ENCODE measurements around the gene SLC9B1. TPM values are rescaled to one million over a fixed set of nuclear protein-coding genes. Genes with fewer than 3 reads are reported as not detected.
A peak's percentile ranks its signal among the peaks of the same experiment; 100 is the strongest.
"Not testable (repeated sequence)": the region's sequence is repeated elsewhere in the genome, so short reads cannot be mapped to it uniquely, and the experiment has no call there.

Gene SLC9B1
- total RNA-seq, 2 experiments from 2014 or later = 2.2 to 2.5 TPM

- H3K27me3 Mint-ChIP-seq = no peaks in the 10 kb centered on the region
- POLR2A ChIA-PET = no interaction called here
- peak overlapping the region; percentile 82 for H3K27ac Mint-ChIP-seq
- peaks cover 33% of the 10 kb centered on the region for H3K36me3 Mint-ChIP-seq
- H3K4me3 Mint-ChIP-seq = peak overlapping the region; percentile 54
- DNase-seq (no peak), ATAC-seq (ENCODE audit: low read depth) (peak; percentile 33)
- H3K4me1 Mint-ChIP-seq = peaks cover 22% of the 10 kb centered on the region
- peaks cover 14% of the 10 kb centered on the region for H3K9me3 Mint-ChIP-seq
These were observed 31.0 kb downstream of the SLC9B1 start for GRCh38 chr4:102988429-102989020.

GRCh38 chr4:102981005-102981404 is 38.5 kb downstream of the SLC9B1 start:
- ATAC-seq (ENCODE audit: low read depth) (no peak), DNase-seq (no peak)
- peaks cover 11% of the 10 kb centered on the region for H3K9me3 Mint-ChIP-seq
- H3K27me3 Mint-ChIP-seq = no peaks in the 10 kb centered on the region
- peaks cover 13% of the 10 kb centered on the region for H3K36me3 Mint-ChIP-seq
- no peak overlapping the region for H3K27ac Mint-ChIP-seq
- peaks cover 9% of the 10 kb centered on the region for H3K4me1 Mint-ChIP-seq
- H3K4me3 Mint-ChIP-seq = no peak overlapping the region
- POLR2A ChIA-PET = no interaction called here

GRCh38 chr4:102961813-102962212 is 57.7 kb downstream of the SLC9B1 start:
- DNase-seq; H3K4me1 Mint-ChIP-seq; H3K36me3 Mint-ChIP-seq; POLR2A ChIA-PET; H3K4me3 Mint-ChIP-seq; H3K27me3 Mint-ChIP-seq; H3K9me3 Mint-ChIP-seq; ATAC-seq (ENCODE audit: low read depth); H3K27ac Mint-ChIP-seq: not testable (repeated sequence)

- no peaks in the 10 kb centered on the region for H3K27me3 Mint-ChIP-seq
- DNase-seq (no peak), ATAC-seq (ENCODE audit: low read depth) (no peak)
- no peaks in the 10 kb centered on the region for H3K4me1 Mint-ChIP-seq
- POLR2A ChIA-PET = no interaction called here
- H3K27ac Mint-ChIP-seq = no peak overlapping the region
- no peak overlapping the region for H3K4me3 Mint-ChIP-seq
- H3K9me3 Mint-ChIP-seq = peaks cover 4% of the 10 kb centered on the region
- no peaks in the 10 kb centered on the region for H3K36me3 Mint-ChIP-seq
These were observed 60.0 kb downstream of the SLC9B1 start for GRCh38 chr4:102959496-102959895.

- DNase-seq (no peak), ATAC-seq (ENCODE audit: low read depth) (no peak)
- no peaks in the 10 kb centered on the region for H3K27me3 Mint-ChIP-seq
- no peak overlapping the region for H3K4me3 Mint-ChIP-seq
- H3K27ac Mint-ChIP-seq = no peak overlapping the region
- POLR2A ChIA-PET = no interaction called here
- H3K36me3 Mint-ChIP-seq = no peaks in the 10 kb centered on the region
- H3K9me3 Mint-ChIP-seq = peaks cover 7% of the 10 kb centered on the region
- H3K4me1 Mint-ChIP-seq = no peaks in the 10 kb centered on the region
These were observed 74.4 kb downstream of the SLC9B1 start for GRCh38 chr4:102945066-102945465.

GRCh38 chr4:102938063-102938462 is 81.4 kb downstream of the SLC9B1 start:
- ATAC-seq (ENCODE audit: low read depth); H3K27ac Mint-ChIP-seq; DNase-seq; POLR2A ChIA-PET; H3K27me3 Mint-ChIP-seq; H3K36me3 Mint-ChIP-seq; H3K4me1 Mint-ChIP-seq; H3K9me3 Mint-ChIP-seq; H3K4me3 Mint-ChIP-seq: not testable (repeated sequence)

- peaks cover 3% of the 10 kb centered on the region for H3K36me3 Mint-ChIP-seq
- peaks cover 4% of the 10 kb centered on the region for H3K4me1 Mint-ChIP-seq
- POLR2A ChIA-PET = no interaction called here
- no peak for DNase-seq
- ATAC-seq (ENCODE audit: low read depth) = no peak
- no peak overlapping the region for H3K27ac Mint-ChIP-seq
- peaks cover 3% of the 10 kb centered on the region for H3K9me3 Mint-ChIP-seq
- H3K27me3 Mint-ChIP-seq = peaks cover 2% of the 10 kb centered on the region
- no peak overlapping the region for H3K4me3 Mint-ChIP-seq
These were observed 83.8 kb downstream of the SLC9B1 start for GRCh38 chr4:102935716-102936115.

GRCh38 chr4:102919697-102920096 is 99.8 kb downstream of the SLC9B1 start:
- H3K27ac Mint-ChIP-seq; H3K4me3 Mint-ChIP-seq; DNase-seq; ATAC-seq (ENCODE audit: low read depth); H3K27me3 Mint-ChIP-seq; H3K4me1 Mint-ChIP-seq; POLR2A ChIA-PET: not testable (repeated sequence)
- Mint-ChIP-seq H3K36me3 (peaks cover 18% of the 10 kb centered on the region), H3K9me3 (peaks cover 16% of the 10 kb centered on the region)

- ATAC-seq (ENCODE audit: low read depth) (no peak), DNase-seq (no peak)
- Mint-ChIP-seq H3K27me3 (no peaks in the 10 kb centered on the region), H3K9me3 (peaks cover 14% of the 10 kb centered on the region), H3K4me1 (no peaks in the 10 kb centered on the region), H3K36me3 (peaks cover 21% of the 10 kb centered on the region), H3K27ac (no peak overlapping the region), H3K4me3 (no peak overlapping the region)
- POLR2A ChIA-PET = no interaction called here
These were observed 100.6 kb downstream of the SLC9B1 start for GRCh38 chr4:102918859-102919258.

- no peaks in the 10 kb centered on the region for H3K27me3 Mint-ChIP-seq
- H3K27ac Mint-ChIP-seq = no peak overlapping the region
- H3K36me3 Mint-ChIP-seq = no peaks in the 10 kb centered on the region
These were observed 117.7 kb downstream of the SLC9B1 start for GRCh38 chr4:102901804-102902203.

GRCh38 chr4:102897610-102898009 is 121.9 kb downstream of the SLC9B1 start:
- H3K36me3 Mint-ChIP-seq; ATAC-seq (ENCODE audit: low read depth); H3K27me3 Mint-ChIP-seq; POLR2A ChIA-PET; H3K27ac Mint-ChIP-seq; H3K4me3 Mint-ChIP-seq; DNase-seq; H3K4me1 Mint-ChIP-seq; H3K9me3 Mint-ChIP-seq: not testable (repeated sequence)

More at GRCh38 chr4:102901804-102902203, 117.7 kb downstream of the SLC9B1 start:
- Mint-ChIP-seq H3K4me3 (no peak overlapping the region), H3K4me1 (peaks cover 1% of the 10 kb centered on the region), H3K9me3 (no peaks in the 10 kb centered on the region)
- DNase-seq = no peak
- POLR2A ChIA-PET = no interaction called here
- no peak for ATAC-seq (ENCODE audit: low read depth)

- H3K27me3 Mint-ChIP-seq; POLR2A ChIA-PET; DNase-seq; H3K36me3 Mint-ChIP-seq; H3K9me3 Mint-ChIP-seq; H3K4me3 Mint-ChIP-seq; ATAC-seq (ENCODE audit: low read depth); H3K27ac Mint-ChIP-seq; H3K4me1 Mint-ChIP-seq: not testable (repeated sequence)
These were observed 123.0 kb downstream of the SLC9B1 start for GRCh38 chr4:102896547-102896946.

- POLR2A ChIA-PET; H3K4me1 Mint-ChIP-seq; DNase-seq; H3K27ac Mint-ChIP-seq; ATAC-seq (ENCODE audit: low read depth); H3K27me3 Mint-ChIP-seq; H3K4me3 Mint-ChIP-seq; H3K9me3 Mint-ChIP-seq: not testable (repeated sequence)
- H3K36me3 Mint-ChIP-seq = peaks cover 18% of the 10 kb centered on the region
These were observed 129.6 kb downstream of the SLC9B1 start for GRCh38 chr4:102889866-102890265.

GRCh38 chr4:102888570-102888969 is 130.9 kb downstream of the SLC9B1 start:
- peaks cover 18% of the 10 kb centered on the region for H3K36me3 Mint-ChIP-seq
- H3K27me3 Mint-ChIP-seq; ATAC-seq (ENCODE audit: low read depth); H3K27ac Mint-ChIP-seq; DNase-seq; H3K4me1 Mint-ChIP-seq; H3K9me3 Mint-ChIP-seq; POLR2A ChIA-PET; H3K4me3 Mint-ChIP-seq: not testable (repeated sequence)

GRCh38 chr4:102883278-102883677 is 136.2 kb downstream of the SLC9B1 start:
- Mint-ChIP-seq H3K27me3 (no peaks in the 10 kb centered on the region), H3K36me3 (peaks cover 33% of the 10 kb centered on the region), H3K4me1 (peaks cover 9% of the 10 kb centered on the region), H3K27ac (no peak overlapping the region), H3K9me3 (peaks cover 3% of the 10 kb centered on the region), H3K4me3 (no peak overlapping the region)
- POLR2A ChIA-PET = interaction anchor here (3.0 kb wide), 1 partner anchor 15 kb away, joined by 13 read pairs; the partner anchor contains the start of gene CISD2
- ATAC-seq (ENCODE audit: low read depth) (no peak), DNase-seq (no peak)
